Measurements from ENCODE around the gene PRKAG2. TPM values are rescaled to one million over a fixed set of nuclear protein-coding genes. Genes with fewer than 3 reads are reported as not detected.
"Not testable (repeated sequence)": the region's sequence is repeated elsewhere in the genome, so short reads cannot be mapped to it uniquely, and the experiment has no call there.

PRKAG2 gene
- total and polyA plus RNA-seq, 9 donors = 9.3 to 37.7 (median 22.6) TPM

- Histone ChIP-seq H3K27me3 (no peaks in the 10 kb centered on the region), H3K4me3 (no peak overlapping the region), H3K27ac (no peak overlapping the region), H3K36me3 (no peaks in the 10 kb centered on the region), H3K4me1 (ENCODE audit: insufficient read depth) (peaks cover 30% of the 10 kb centered on the region), H3K9me3 (no peaks in the 10 kb centered on the region)
- no peak for DNase-seq
- TF ChIP-seq POLR2A (IDR thresholded peaks at IDR 0.05) (no peak), CTCF (IDR thresholded peaks at IDR 0.05) (no peak)
- intact Hi-C loops (cut with DNase I) = loop anchor here in 3 of 4 donors (10.0 kb wide), 3 partner anchors 178 to 388 kb away; no protein-coding TSS in a partner anchor
- WGBS, 3 donors = 91 to 94% (median 92%) methylated on average over 19 of the region's 19 CpGs
Observed at GRCh38 chr7:151752816-151753595, 123.9 kb downstream of the PRKAG2 start.

- no peak for DNase-seq
- WGBS, 3 donors = 95 to 97% (median 96%) methylated on average over 8 of the region's 8 CpGs
- H3K4me1 ChIP-seq (ENCODE audit: insufficient read depth) = peaks cover 27% of the 10 kb centered on the region
- H3K27ac ChIP-seq = no peak overlapping the region
- H3K9me3 ChIP-seq = no peaks in the 10 kb centered on the region
- H3K36me3 ChIP-seq = no peaks in the 10 kb centered on the region
- H3K4me3 ChIP-seq = no peak overlapping the region
- TF ChIP-seq CTCF (IDR thresholded peaks at IDR 0.05) = no peak
- no peak for TF ChIP-seq EP300 (IDR thresholded peaks at IDR 0.05)
- TF ChIP-seq POLR2A (IDR thresholded peaks at IDR 0.05) = no peak
- intact Hi-C loops (cut with DNase I) = loop anchor here in 3 of 4 donors (10.0 kb wide), 3 partner anchors 177 to 387 kb away; no protein-coding TSS in a partner anchor
- H3K27me3 ChIP-seq = no peaks in the 10 kb centered on the region
Observed at GRCh38 chr7:151752037-151752436, 124.9 kb downstream of the PRKAG2 start.

- intact Hi-C loops (cut with DNase I) = no loop called here
- 94 to 95% (median 95%) methylated on average over 15 of the region's 15 CpGs for WGBS, 3 donors
- DNase-seq = no peak
Observed at GRCh38 chr7:151748733-151749132, 128.2 kb downstream of the PRKAG2 start.

GRCh38 chr7:151748021-151748420 is 128.9 kb downstream of the PRKAG2 start:
- H3K27me3 ChIP-seq; DNase-seq; H3K4me3 ChIP-seq; H3K4me1 ChIP-seq (ENCODE audit: insufficient read depth); H3K36me3 ChIP-seq; H3K9me3 ChIP-seq; intact Hi-C loops (cut with DNase I); H3K27ac ChIP-seq: not testable (repeated sequence)
- WGBS, 3 donors = 92 to 95% (median 93%) methylated on average over 5 of the region's 5 CpGs

More at GRCh38 chr7:151748733-151749132, 128.2 kb downstream of the PRKAG2 start:
- no peak overlapping the region for H3K4me3 ChIP-seq
- no peak overlapping the region for H3K27ac ChIP-seq
- TF ChIP-seq CTCF (IDR thresholded peaks at IDR 0.05) = no peak
- TF ChIP-seq POLR2A (IDR thresholded peaks at IDR 0.05) = no peak
- no peak for TF ChIP-seq EP300 (IDR thresholded peaks at IDR 0.05)
- H3K36me3 ChIP-seq = no peaks in the 10 kb centered on the region
- H3K27me3 ChIP-seq = no peaks in the 10 kb centered on the region
- H3K4me1 ChIP-seq (ENCODE audit: insufficient read depth) = peaks cover 2% of the 10 kb centered on the region
- H3K9me3 ChIP-seq = no peaks in the 10 kb centered on the region

GRCh38 chr7:151745706-151746105 is 131.2 kb downstream of the PRKAG2 start:
- Histone ChIP-seq H3K27me3 (no peaks in the 10 kb centered on the region), H3K4me3 (no peak overlapping the region), H3K4me1 (ENCODE audit: insufficient read depth) (peaks cover 5% of the 10 kb centered on the region), H3K9me3 (no peaks in the 10 kb centered on the region), H3K27ac (no peak overlapping the region), H3K36me3 (no peaks in the 10 kb centered on the region)
- intact Hi-C loops (cut with DNase I) = no loop called here
- no peak for DNase-seq
- WGBS, 3 donors = 83 to 94% (median 87%) methylated on average over 11 of the region's 11 CpGs
- TF ChIP-seq POLR2A (IDR thresholded peaks at IDR 0.05) (no peak), CTCF (IDR thresholded peaks at IDR 0.05) (no peak), EP300 (IDR thresholded peaks at IDR 0.05) (no peak)
